HG03175 (cell line): Measurements from ENCODE around the gene SIGLEC6.

Experiments
- ATAC-seq: cut with Tn5 transposase; IDR thresholded peaks from one replicate; pipeline ENCODE4 v1.9.1; 2021; ENCODE audit warnings: mild to moderate bottlenecking, moderate library complexity; ENCODE audit not compliant: unreplicated experiment

Gene SIGLEC6

GRCh38 chr19:51477344-51477743, 54.1 kb downstream of the SIGLEC6 start:
- no peak for ATAC-seq

GRCh38 chr19:51476164-51476563, 55.3 kb downstream of the SIGLEC6 start:
- ATAC-seq, result no peak

GRCh38 chr19:51473009-51473707, 58.3 kb downstream of the SIGLEC6 start:
- ATAC-seq, result no peak

- no peak for ATAC-seq
Measured at GRCh38 chr19:51472607-51473006, 58.9 kb downstream of the SIGLEC6 start.

GRCh38 chr19:51471527-51471926, 59.9 kb downstream of the SIGLEC6 start:
- ATAC-seq, result no peak

- ATAC-seq, result no peak
Measured at GRCh38 chr19:51470966-51471365, 60.5 kb downstream of the SIGLEC6 start.

- no peak for ATAC-seq
Measured at GRCh38 chr19:51469629-51470028, 61.8 kb downstream of the SIGLEC6 start.

GRCh38 chr19:51469162-51469561, 62.3 kb downstream of the SIGLEC6 start:
- ATAC-seq, result no peak

- no peak for ATAC-seq
Measured at GRCh38 chr19:51468545-51468920, 62.9 kb downstream of the SIGLEC6 start.

GRCh38 chr19:51467864-51468544, 63.5 kb downstream of the SIGLEC6 start:
- ATAC-seq, result no peak
